Measurements from ENCODE around the gene GRID2. TPM values are rescaled to one million over a fixed set of nuclear protein-coding genes. Genes with fewer than 3 reads are reported as not detected.

GRID2 gene
- total RNA-seq, 1 experiment from 2014 or later = not detected

DNA sequence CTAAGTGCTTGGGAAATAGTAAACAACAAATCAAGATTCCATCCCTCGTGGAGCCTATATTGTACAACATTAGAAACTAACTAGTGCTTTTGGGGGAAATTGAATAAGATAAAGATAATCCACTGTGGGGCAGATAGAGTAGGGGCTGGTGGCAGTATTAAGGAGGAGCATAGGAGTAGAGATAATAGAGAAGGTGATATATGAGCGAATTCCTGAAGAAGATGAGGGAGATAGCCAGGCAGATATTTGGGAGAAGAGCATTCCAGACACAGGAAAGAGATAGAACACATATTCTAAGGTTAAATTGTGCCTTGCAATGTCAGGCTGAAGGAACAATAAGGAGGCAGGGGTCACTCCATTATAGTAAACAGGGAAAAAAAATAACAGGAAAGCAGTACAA, 218.2 kb downstream of the GRID2 start:
- no peak for DNase-seq (ENCODE audit: low read depth)

- DNase-seq (ENCODE audit: low read depth) = no peak
Measured at GRCh38 chr4:92522356-92522755, 218.6 kb downstream of the GRID2 start.

DNA sequence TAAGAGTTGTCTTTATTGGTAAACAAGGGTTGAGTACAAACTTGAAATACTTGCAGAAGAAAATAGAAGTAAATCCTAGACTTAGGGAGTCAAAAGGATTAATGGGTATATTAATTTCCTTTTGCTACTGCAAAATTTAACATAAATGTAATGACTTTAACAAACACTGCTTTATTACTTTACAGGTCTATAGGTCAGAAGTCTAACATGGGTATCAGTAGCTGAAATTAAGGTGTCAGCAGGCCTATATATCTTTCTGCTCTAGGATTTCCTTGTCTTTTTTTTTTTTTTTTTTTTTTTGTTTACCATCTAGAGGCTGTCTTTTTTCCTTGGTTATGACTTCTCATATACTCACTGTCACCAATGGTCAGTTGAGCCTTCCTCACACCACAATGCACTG, 220.4 kb downstream of the GRID2 start:
- no peak for DNase-seq (ENCODE audit: low read depth)

DNA sequence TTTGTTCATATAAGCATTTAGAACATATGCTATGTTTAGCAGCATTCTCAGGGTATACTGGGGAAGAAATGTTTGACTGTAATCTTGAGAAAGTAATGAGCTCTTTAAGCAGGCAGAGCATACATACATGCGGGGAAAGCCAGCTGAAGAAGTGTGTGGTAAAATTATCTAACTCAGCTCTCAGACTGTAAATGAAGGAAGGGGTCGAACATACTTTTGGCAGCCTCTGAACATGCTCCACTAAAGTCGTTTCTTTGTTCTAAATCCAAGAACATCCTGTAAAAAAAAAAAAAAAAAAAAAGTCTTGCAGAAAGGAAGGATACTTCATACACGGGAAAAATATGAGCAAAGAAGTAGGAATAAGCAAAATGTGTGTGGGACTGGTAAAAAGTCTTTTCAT, 224.8 kb downstream of the GRID2 start:
- no peak for DNase-seq (ENCODE audit: low read depth)

DNA sequence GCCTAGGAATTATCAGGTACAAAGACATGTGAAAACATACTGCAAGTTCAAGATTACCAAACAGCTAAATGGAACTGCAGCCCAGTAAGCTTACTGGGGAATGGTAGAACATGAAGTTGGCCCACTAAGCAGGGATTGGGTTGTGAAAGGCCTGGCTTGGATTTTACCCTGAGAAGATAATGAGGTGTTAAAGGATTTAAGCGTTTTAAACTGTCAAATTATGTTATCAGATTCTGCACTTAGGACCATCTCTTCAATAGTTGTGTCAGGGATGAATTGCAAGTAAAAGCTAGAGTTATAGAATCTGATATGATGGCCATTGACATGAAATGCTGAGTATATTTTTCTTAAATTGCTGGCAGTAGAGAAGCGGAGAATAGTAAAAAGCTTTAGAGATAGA, 225.7 kb downstream of the GRID2 start:
- no peak for DNase-seq (ENCODE audit: low read depth)

GRCh38 chr4:92535599-92535998, 231.8 kb downstream of the GRID2 start:
- no peak for DNase-seq (ENCODE audit: low read depth)

GRCh38 chr4:92551616-92552015, 247.8 kb downstream of the GRID2 start:
- no peak for DNase-seq (ENCODE audit: low read depth)

- no peak for DNase-seq (ENCODE audit: low read depth)
Measured at GRCh38 chr4:92566269-92566668, 262.5 kb downstream of the GRID2 start.

- no peak for DNase-seq (ENCODE audit: low read depth)
Measured at GRCh38 chr4:92580816-92581215, 277.1 kb downstream of the GRID2 start.

DNA sequence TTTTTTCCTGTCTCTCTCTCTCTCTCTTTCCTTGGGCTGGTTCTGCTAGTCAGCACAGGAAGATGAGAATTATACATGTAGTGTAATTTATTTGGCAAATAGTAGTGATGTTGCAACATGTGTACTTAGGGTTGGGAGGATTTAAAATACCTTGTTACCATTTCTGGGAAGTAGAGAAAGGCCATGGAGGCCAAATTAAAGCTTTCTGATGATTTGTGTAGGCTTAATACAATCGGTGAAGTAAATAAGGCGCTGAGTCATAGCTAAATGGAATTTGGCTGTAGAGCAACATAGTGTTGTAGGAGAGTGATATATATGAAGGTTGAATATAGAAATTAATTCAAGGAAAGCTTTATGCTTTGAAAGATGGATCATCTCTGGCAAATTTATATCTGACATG, 295.3 kb downstream of the GRID2 start:
- no peak for DNase-seq (ENCODE audit: low read depth)

- no peak for DNase-seq (ENCODE audit: low read depth)
Measured at GRCh38 chr4:92600638-92601037, 296.9 kb downstream of the GRID2 start.

DNA sequence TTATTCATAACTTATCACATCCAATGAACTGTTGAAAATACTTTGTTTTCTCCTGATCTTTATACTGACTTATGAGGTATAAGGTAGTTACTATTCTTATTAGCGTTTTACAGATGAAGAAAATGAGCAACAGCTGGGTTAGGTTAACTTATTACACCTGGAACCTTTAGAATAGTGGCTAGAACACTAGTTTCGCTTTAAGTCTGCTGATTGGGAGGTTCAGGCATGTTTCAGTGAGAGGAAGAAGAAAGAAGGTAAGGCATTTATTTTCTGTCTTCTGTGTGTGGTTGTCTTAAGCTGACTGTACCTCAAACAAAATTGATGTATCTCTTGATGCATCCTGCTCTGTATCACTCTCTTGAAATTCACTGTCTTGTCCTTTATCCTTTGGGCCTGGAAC, 302.5 kb downstream of the GRID2 start:
- DNase-seq (ENCODE audit: low read depth) = no peak

GRCh38 chr4:92615049-92615448, 311.3 kb downstream of the GRID2 start:
- no peak for DNase-seq (ENCODE audit: low read depth)

- peak; percentile 22 for DNase-seq (ENCODE audit: low read depth)
Measured at GRCh38 chr4:92618968-92619367, 315.2 kb downstream of the GRID2 start.

DNA sequence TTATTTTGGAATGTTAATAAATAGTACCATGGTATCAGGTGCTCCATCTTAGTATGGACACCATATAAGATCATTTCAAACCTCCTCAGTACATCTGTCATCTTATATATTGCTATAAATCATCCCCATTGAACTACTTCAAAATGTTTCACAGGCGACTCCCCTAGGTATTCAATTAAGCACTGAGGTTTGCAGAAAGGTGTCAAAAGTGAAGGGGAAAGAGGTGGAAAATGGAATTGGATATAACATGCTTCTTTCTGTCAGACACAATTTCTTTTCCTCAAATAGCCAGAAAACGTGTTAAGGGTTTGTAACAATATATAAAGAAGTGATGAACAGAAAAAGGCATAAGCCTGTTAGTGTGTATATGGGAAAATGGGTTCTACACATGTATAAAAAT, 325.5 kb downstream of the GRID2 start:
- no peak for DNase-seq (ENCODE audit: low read depth)

GRCh38 chr4:92634882-92635281, 331.1 kb downstream of the GRID2 start:
- DNase-seq (ENCODE audit: low read depth) = no peak

DNA sequence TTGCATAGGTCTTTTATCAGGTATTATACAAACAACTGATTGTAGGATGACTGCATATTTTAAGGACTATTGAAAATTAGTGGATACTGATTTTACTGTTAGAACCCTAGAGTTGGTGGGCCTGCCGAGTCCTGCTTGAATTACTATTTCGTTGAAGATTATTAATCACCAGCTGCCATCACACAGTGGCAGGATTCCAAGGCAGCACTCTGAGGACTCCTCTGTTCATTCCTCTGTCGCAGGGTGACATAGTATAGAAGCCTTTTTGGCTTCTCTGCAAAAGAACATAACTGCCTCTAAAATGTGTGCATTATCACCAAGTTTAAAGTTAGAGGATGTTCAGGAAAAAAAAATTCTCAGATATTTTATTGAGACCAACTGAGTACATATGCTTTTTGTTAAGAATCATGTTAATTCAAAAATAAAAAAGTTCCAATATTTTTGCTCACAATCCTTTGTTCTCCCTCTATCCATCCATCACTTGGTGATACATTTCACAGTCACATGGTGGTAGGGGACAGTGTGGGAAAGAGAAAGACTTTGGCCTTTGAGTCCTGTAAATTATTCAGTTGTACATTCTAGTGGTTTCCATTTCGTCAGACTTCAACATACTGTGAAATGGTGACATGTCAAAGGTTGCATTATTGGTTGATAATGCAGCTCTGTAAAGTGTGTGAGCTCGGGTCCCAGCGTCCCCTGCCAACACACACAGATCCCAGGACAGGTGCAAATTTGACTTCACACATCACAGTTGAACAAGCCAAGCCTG, 332.5 kb downstream of the GRID2 start:
- DNase-seq (ENCODE audit: low read depth) = no peak

- no peak for DNase-seq (ENCODE audit: low read depth)
Measured at GRCh38 chr4:92641409-92641808, 337.6 kb downstream of the GRID2 start.

GRCh38 chr4:92646826-92647225, 343.1 kb downstream of the GRID2 start:
- DNase-seq (ENCODE audit: low read depth) = no peak

GRCh38 chr4:92651536-92651935, 347.8 kb downstream of the GRID2 start:
- DNase-seq (ENCODE audit: low read depth) = no peak

DNA sequence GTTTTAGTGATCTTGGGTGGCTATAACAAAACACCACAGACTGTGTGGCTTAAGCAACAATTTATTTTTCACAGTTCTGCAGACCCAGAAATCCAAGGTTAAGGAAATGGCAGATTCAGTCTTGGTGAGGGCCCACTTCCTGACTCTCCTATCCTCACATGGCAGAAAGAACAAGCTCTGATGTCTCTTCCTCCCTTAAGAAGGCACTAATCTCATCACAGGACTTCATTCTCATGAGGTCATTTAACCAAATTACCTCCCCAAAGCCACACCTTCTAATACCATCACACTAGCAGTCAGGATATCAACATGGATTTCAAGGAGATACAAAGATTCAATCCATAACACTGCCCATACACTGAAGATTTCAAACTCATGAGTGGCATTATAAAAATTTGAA, 350.3 kb downstream of the GRID2 start:
- DNase-seq (ENCODE audit: low read depth) = no peak

GRCh38 chr4:92657695-92658094, 353.9 kb downstream of the GRID2 start:
- DNase-seq (ENCODE audit: low read depth) = no peak

GRCh38 chr4:92658318-92658717, 354.6 kb downstream of the GRID2 start:
- DNase-seq (ENCODE audit: low read depth) = no peak

DNA sequence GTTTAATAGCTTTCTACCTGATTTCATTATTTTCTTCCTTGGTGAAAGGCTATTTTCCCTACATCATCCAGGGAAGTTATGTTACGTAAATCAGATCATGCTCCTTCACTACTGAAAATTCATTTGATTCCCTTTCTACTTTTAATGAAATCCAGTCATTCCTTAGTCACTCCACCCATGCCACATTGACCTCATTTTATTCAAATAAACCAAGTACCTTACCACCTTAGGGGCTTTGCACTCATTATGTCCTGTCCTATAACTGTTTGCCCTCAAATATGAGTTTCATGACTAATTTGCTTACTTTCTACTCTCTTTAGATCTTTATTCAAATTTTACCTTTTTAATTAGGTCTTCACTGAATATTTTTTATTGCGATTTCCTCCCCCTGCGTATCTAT, 374.0 kb downstream of the GRID2 start:
- DNase-seq (ENCODE audit: low read depth) = no peak

Data from HT1080 (cell line).